Right ventricle myocardium inferior (tissue), 1 donor: ENCODE data around the gene UBAP2. TPM values are rescaled to one million over a fixed set of nuclear protein-coding genes. Genes with fewer than 3 reads are reported as not detected.

Source experiments
- ATAC-seq: fragments of 200-7000 bp; cut with Tn5 transposase; one replicate; pipeline ENCODE4 v1.9.1; 2020; ENCODE audit warnings: mild to moderate bottlenecking, moderate library complexity
- DNase-seq: peaks from one replicate; pipeline ENCODE4 v3.0.0; 2021; ENCODE audit errors: missing footprints
- intact Hi-C: fragments of 100-400 bp; cut with DNase I; formaldehyde crosslinking; loops from one replicate; pipeline ENCODE4 v1.11.0; 2022
- total RNA-seq: library from RNA; stranded (reverse); fragmentation: NEBNext Ultra II Directional; extraction: Animal tissue kit (Norgen Biotek cat#: 25700); gene quantifications from one replicate; pipeline ENCODE4 v1.2.1, GENCODE V29; 2021
- donor health status: DM: no; HTN: yes; CAD: no; lungs with severe emphysema.

UBAP2 gene
- total RNA-seq, 1 donor from 2014 or later, result 28.9 TPM

GRCh38 chr9:33939924-33940874 is 108.5 kb downstream of the UBAP2 start:
- DNase-seq, result no peak
- intact Hi-C loops, result no loop called here
- ATAC-seq, result no peak

- ATAC-seq (no peak), DNase-seq (no peak)
- intact Hi-C loops, result no loop called here
Measured at GRCh38 chr9:33934188-33934878, 114.4 kb downstream of the UBAP2 start.

- DNase-seq (no peak), ATAC-seq (no peak)
- intact Hi-C loops, result no loop called here
Measured at GRCh38 chr9:33932078-33932807, 116.4 kb downstream of the UBAP2 start.

GRCh38 chr9:33931326-33931725 is 117.4 kb downstream of the UBAP2 start:
- intact Hi-C loops, result no loop called here
- DNase-seq, result no peak
- ATAC-seq, result peak; percentile 7

GRCh38 chr9:33927694-33928093 is 121.0 kb downstream of the UBAP2 start:
- ATAC-seq (no peak), DNase-seq (no peak)
- intact Hi-C loops, result loop anchor here (5.0 kb wide), 1 partner anchor 130 kb away; no protein-coding TSS in a partner anchor

- DNase-seq (no peak), ATAC-seq (no peak)
- intact Hi-C loops, result loop anchor here (5.0 kb wide), 1 partner anchor 130 kb away; no protein-coding TSS in a partner anchor
Measured at GRCh38 chr9:33926746-33927485, 121.8 kb downstream of the UBAP2 start.

GRCh38 chr9:33924978-33925797 is 123.5 kb downstream of the UBAP2 start:
- DNase-seq (no peak), ATAC-seq (peak; percentile 61)
- intact Hi-C loops, result loop anchor here (1.0 to 5.0 kb wide), 2 partner anchors 132 to 149 kb away; no protein-coding TSS in a partner anchor

- DNase-seq (no peak), ATAC-seq (peak; percentile 24)
- intact Hi-C loops, result no loop called here
Measured at GRCh38 chr9:33923998-33924701, 124.5 kb downstream of the UBAP2 start.

- no peak for DNase-seq
- ATAC-seq, result no peak
- intact Hi-C loops, result no loop called here
Measured at GRCh38 chr9:33923079-33923478, 125.6 kb downstream of the UBAP2 start.

GRCh38 chr9:33921967-33922895 is 126.5 kb downstream of the UBAP2 start:
- ATAC-seq, result no peak
- DNase-seq, result no peak
- intact Hi-C loops, result no loop called here

- ATAC-seq (peak; percentile 41), DNase-seq (no peak)
- intact Hi-C loops, result no loop called here
Measured at GRCh38 chr9:33919276-33919897, 129.3 kb downstream of the UBAP2 start.

GRCh38 chr9:33917036-33917435 is 131.7 kb downstream of the UBAP2 start:
- DNase-seq (no peak), ATAC-seq (no peak)
- intact Hi-C loops, result no loop called here

- DNase-seq (no peak), ATAC-seq (no peak)
- intact Hi-C loops, result no loop called here
Measured at GRCh38 chr9:33914887-33915628, 133.6 kb downstream of the UBAP2 start.

GRCh38 chr9:33913541-33913940 is 135.1 kb downstream of the UBAP2 start:
- DNase-seq (no peak), ATAC-seq (no peak)
- intact Hi-C loops, result no loop called here

GRCh38 chr9:33908749-33909148 is 139.9 kb downstream of the UBAP2 start:
- intact Hi-C loops, result no loop called here
- no peak for ATAC-seq
- DNase-seq, result no peak
